GM23338 (cell line): ENCODE measurements around the gene RPS6KA5.

Source experiments
- POLR2AphosphoS5 ChIP-seq: IDR thresholded peaks from 2 replicates; pipeline ENCODE4 v1.6.1; 2016; ENCODE audit warnings: antibody characterized with exemption, low read depth
- TF ChIP-seq, protein P1 (sequence below), 2 experiments: fragments of 200-600 bp in 1 of 2; sonication (generic) in 1 of 2; conservative IDR thresholded peaks; 2 replicates each; pipeline versions ENCODE4 v1.5.1 to v1.6.1; 2016 to 2017; ENCODE audit warnings: antibody characterized with exemption in 2 of 2, low read depth in 2 of 2, mild to moderate bottlenecking in 2 of 2, moderate library complexity in 1 of 2

DNA sequence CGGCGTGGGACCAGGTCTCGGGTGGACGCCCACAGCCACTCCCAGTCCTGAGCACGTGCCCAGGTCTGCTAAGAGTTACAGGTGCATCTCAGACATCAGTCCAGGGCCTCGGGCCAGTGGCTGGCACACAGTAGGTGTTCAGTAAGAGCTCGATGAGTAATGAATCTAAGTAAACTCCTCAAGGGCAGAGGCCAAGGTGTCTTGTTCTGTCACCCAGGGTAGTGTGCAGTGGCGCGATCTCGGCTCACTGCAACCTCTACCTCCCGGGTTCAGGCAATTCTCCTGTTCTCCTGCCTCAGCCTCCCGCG is 255.4 kb downstream of the RPS6KA5 start:
- TF ChIP-seq, protein P1, sequence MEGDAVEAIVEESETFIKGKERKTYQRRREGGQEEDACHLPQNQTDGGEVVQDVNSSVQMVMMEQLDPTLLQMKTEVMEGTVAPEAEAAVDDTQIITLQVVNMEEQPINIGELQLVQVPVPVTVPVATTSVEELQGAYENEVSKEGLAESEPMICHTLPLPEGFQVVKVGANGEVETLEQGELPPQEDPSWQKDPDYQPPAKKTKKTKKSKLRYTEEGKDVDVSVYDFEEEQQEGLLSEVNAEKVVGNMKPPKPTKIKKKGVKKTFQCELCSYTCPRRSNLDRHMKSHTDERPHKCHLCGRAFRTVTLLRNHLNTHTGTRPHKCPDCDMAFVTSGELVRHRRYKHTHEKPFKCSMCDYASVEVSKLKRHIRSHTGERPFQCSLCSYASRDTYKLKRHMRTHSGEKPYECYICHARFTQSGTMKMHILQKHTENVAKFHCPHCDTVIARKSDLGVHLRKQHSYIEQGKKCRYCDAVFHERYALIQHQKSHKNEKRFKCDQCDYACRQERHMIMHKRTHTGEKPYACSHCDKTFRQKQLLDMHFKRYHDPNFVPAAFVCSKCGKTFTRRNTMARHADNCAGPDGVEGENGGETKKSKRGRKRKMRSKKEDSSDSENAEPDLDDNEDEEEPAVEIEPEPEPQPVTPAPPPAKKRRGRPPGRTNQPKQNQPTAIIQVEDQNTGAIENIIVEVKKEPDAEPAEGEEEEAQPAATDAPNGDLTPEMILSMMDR (conservative IDR thresholded peaks at IDR 0.05; ENCODE audit: low read depth in 2 of 2), result no peak
- no peak for TF ChIP-seq POLR2AphosphoS5
